PFSK-1 (cell line): ENCODE data around the gene TMEM132E.

Experiments
- POLR2AphosphoS5 ChIP-seq: IDR thresholded peaks from 2 replicates; pipeline ENCODE4 v1.6.1; 2012; ENCODE audit warnings: low read depth, mild to moderate bottlenecking, control low read depth, low read length, moderate library complexity
- TAF1 ChIP-seq: IDR thresholded peaks from 2 replicates; pipeline ENCODE4 v1.6.1; 2012; ENCODE audit warnings: low read length, control low read depth, borderline replicate concordance; ENCODE audit not compliant: insufficient read depth

- TF ChIP-seq POLR2AphosphoS5 (no peak), TAF1 (no peak)
Observed at GRCh38 chr17:34610506-34610905, 31.1 kb downstream of the TMEM132E start.
